Ovary (tissue), 9 donors: ENCODE results near the gene FRMD4A. TPM values are rescaled to one million over a fixed set of nuclear protein-coding genes. Genes with fewer than 3 reads are reported as not detected.

Experiments used
- DNase-seq, 5 donors: peaks; one replicate each; pipeline ENCODE4 v3.0.0-alpha.2; 2019 to 2020
- H3K27ac ChIP-seq, 2 donors: fragments of 200-600 bp; one replicate each; pipeline versions ENCODE4 v1.5.1 to v1.8.0; 2019 to 2022
- H3K27me3 ChIP-seq: fragments of 200-600 bp; one replicate; pipeline ENCODE4 v1.8.0; 2022
- H3K36me3 ChIP-seq: fragments of 200-600 bp; sonication (generic); one replicate; pipeline ENCODE4 v1.5.1; 2019
- H3K4me1 ChIP-seq: one replicate; pipeline ENCODE4 v1.8.1; 2013; ENCODE audit warnings: mild to moderate bottlenecking, moderate library complexity; ENCODE audit not compliant: insufficient read depth
- H3K4me3 ChIP-seq: fragments of 200-600 bp; sonication (generic); one replicate; pipeline ENCODE4 v1.5.1; 2017
- H3K9me3 ChIP-seq, 2 donors: fragments of 200-600 bp in 1 of 2; sonication (generic) in 1 of 2; one replicate each; pipeline versions ENCODE4 v1.5.1 to v1.8.1; 2013 to 2019; ENCODE audit warnings: mild to moderate bottlenecking in 1 of 2, moderate library complexity in 1 of 2
- CTCF ChIP-seq, 3 donors: fragments of 450-650 bp in 2 of 3; fragments of 200-600 bp in 1 of 3; IDR thresholded peaks; one replicate each; pipeline versions ENCODE4 v1.5.1 to v1.8.0; 2016 to 2022; ENCODE audit warnings: antibody characterized with exemption in 3 of 3, mild to moderate bottlenecking in 1 of 3
- EP300 ChIP-seq: sonication (generic); formaldehyde crosslinking; IDR thresholded peaks from one replicate; pipeline ENCODE4 v1.6.1; 2017; ENCODE audit warnings: antibody characterized with exemption
- POLR2A ChIP-seq: fragments of 450-650 bp; IDR thresholded peaks from one replicate; pipeline ENCODE4 v1.6.1; 2017; ENCODE audit warnings: antibody characterized with exemption, mild to moderate bottlenecking, moderate library complexity
- WGBS, 3 donors: extraction: QIAGEN DNeasy Blood & Tissue Kit in 1 of 3; methylation state at CpG; one replicate each; pipeline versions ENCODE4 v1.1.5 to v1.1.7; 2013 to 2017; 5-methylcytosine and 5-hydroxymethylcytosine counted together
- intact Hi-C, 4 donors: fragments of 100-400 bp; cut with DNase I; formaldehyde crosslinking; loops; one replicate each; pipeline versions ENCODE4 v1.11.0 to v1.15.1; 2022 to 2023
- polyA plus RNA-seq, 2 donors: library from polyadenylated mRNA; stranded (reverse); fragments of 200-250 nt in 1 of 2; fragments of 350-450 nt in 1 of 2; fragmentation: Illumina TruSeq in 1 of 2; extraction: RNeasy Lipid Tissue Mini Kit (QIAGEN cat#74804) in 1 of 2; gene quantifications; one replicate each; pipeline ENCODE4 v1.2.3, GENCODE V29; 2013 to 2014
- total RNA-seq, 7 donors: library from RNA; depleted of rRNA in 2 of 7; stranded (reverse); fragments of >200 nt in 2 of 7; fragmentation: NEBNext Ultra II Directional in 3 of 7; extraction: Animal tissue kit (Norgen Biotek cat#: 25700) in 3 of 7; gene quantifications; one replicate each; pipeline versions ENCODE4 v1.1.0 to v1.2.4, GENCODE V29; 2016 to 2023
- donor health status: DM: no; HTN: no; CAD: no; lungs with moderate emphysema.
- donor health status: DM: no; HTN: no; CAD: no.
- donor health status: Bipolar disorder and iron deficiency.
- donor health status: DM: yes; HTN: yes; CAD: no.
- donor health status: DM: no; HTN: no; CAD: no.
- donor health status: DM: yes; HTN: yes; CAD: no.

The FRMD4A gene
- total and polyA plus RNA-seq, 9 donors = 5.5 to 24.7 (median 11.3) TPM

- intact Hi-C loops = no loop called here
- TF ChIP-seq EP300 (no peak), POLR2A (no peak), CTCF (IDR thresholded peaks at IDR 0.05) (no peak)
- H3K36me3 ChIP-seq = no peaks in the 10 kb centered on the region
- WGBS, 3 donors = 54 to 77% (median 61%) methylated on average over 2 of the region's 2 CpGs
- no peaks in the 10 kb centered on the region for H3K27me3 ChIP-seq
- no peak for DNase-seq
- H3K9me3 ChIP-seq = no peaks in the 10 kb centered on the region
- H3K4me1 ChIP-seq = peaks cover 9% of the 10 kb centered on the region
- H3K27ac ChIP-seq = peak overlapping the region in 1 of 2 donors; percentile 4
- H3K4me3 ChIP-seq = no peak overlapping the region
Observed at GRCh38 chr10:14261336-14261735, 69.4 kb downstream of the FRMD4A start.

GRCh38 chr10:14259696-14260566, 70.8 kb downstream of the FRMD4A start:
- intact Hi-C loops = no loop called here
- no peak overlapping the region for H3K4me3 ChIP-seq
- no peaks in the 10 kb centered on the region for H3K36me3 ChIP-seq
- no peak overlapping the region for H3K27ac ChIP-seq
- H3K4me1 ChIP-seq = peaks cover 9% of the 10 kb centered on the region
- 7 to 13% (median 7%) methylated on average over 7 of the region's 7 CpGs for WGBS, 3 donors
- no peaks in the 10 kb centered on the region for H3K27me3 ChIP-seq
- H3K9me3 ChIP-seq = no peaks in the 10 kb centered on the region
- peak; percentile 60 to 86 (median 76) for DNase-seq
- no peak for TF ChIP-seq POLR2A
- TF ChIP-seq CTCF (IDR thresholded peaks at IDR 0.05) = no peak
- TF ChIP-seq EP300 = no peak

GRCh38 chr10:14254368-14254767, 76.4 kb downstream of the FRMD4A start:
- Histone ChIP-seq H3K9me3 (no peaks in the 10 kb centered on the region), H3K4me3 (no peak overlapping the region), H3K27ac (no peak overlapping the region), H3K36me3 (no peaks in the 10 kb centered on the region), H3K27me3 (no peaks in the 10 kb centered on the region), H3K4me1 (peaks cover 2% of the 10 kb centered on the region)
- intact Hi-C loops = no loop called here
- no peak for DNase-seq
- TF ChIP-seq EP300 = no peak
- no peak for TF ChIP-seq CTCF (IDR thresholded peaks at IDR 0.05)
- TF ChIP-seq POLR2A = no peak
- WGBS, 3 donors = 58 to 69% (median 60%) methylated on average over 2 of the region's 2 CpGs

GRCh38 chr10:14253711-14254110, 77.0 kb downstream of the FRMD4A start:
- WGBS, 3 donors = 92 to 93% (median 92%) methylated on average over 5 of the region's 5 CpGs
- intact Hi-C loops = no loop called here
- TF ChIP-seq EP300 (no peak), CTCF (IDR thresholded peaks at IDR 0.05) (no peak), POLR2A (no peak)
- DNase-seq = no peak
- Histone ChIP-seq H3K27me3 (no peaks in the 10 kb centered on the region), H3K27ac (no peak overlapping the region), H3K4me1 (peaks cover 2% of the 10 kb centered on the region), H3K4me3 (no peak overlapping the region), H3K36me3 (no peaks in the 10 kb centered on the region), H3K9me3 (no peaks in the 10 kb centered on the region)
